KOPT-K1 (cell line): ENCODE measurements around the gene ZMAT3.

Experiments used
- H3K27ac ChIP-seq: fragments of 200-600 bp; sonication (generic); 2 replicates; pipeline ENCODE4 v1.5.1; 2016; ENCODE audit warnings: antibody characterized with exemption, mild to moderate bottlenecking, low read depth, low read length; ENCODE audit not compliant: poor library complexity, severe bottlenecking
- H3K36me3 ChIP-seq: fragments of 200-600 bp; sonication (generic); 2 replicates; pipeline ENCODE4 v1.5.1; 2017; ENCODE audit warnings: antibody characterized with exemption, mild to moderate bottlenecking, low read length, moderate library complexity; ENCODE audit not compliant: insufficient read depth
- H3K9me3 ChIP-seq: fragments of 200-600 bp; sonication (generic); 2 replicates; pipeline ENCODE4 v1.5.1; 2017; ENCODE audit warnings: antibody characterized with exemption, low read length, mild to moderate bottlenecking; ENCODE audit not compliant: insufficient read depth, poor library complexity, severe bottlenecking

Gene ZMAT3

GRCh38 chr3:179020112-179020511 lies 51.5 kb downstream of the ZMAT3 start:
- Histone ChIP-seq H3K36me3 (no peaks in the 10 kb centered on the region), H3K9me3 (no peaks in the 10 kb centered on the region), H3K27ac (no peak overlapping the region)

DNA sequence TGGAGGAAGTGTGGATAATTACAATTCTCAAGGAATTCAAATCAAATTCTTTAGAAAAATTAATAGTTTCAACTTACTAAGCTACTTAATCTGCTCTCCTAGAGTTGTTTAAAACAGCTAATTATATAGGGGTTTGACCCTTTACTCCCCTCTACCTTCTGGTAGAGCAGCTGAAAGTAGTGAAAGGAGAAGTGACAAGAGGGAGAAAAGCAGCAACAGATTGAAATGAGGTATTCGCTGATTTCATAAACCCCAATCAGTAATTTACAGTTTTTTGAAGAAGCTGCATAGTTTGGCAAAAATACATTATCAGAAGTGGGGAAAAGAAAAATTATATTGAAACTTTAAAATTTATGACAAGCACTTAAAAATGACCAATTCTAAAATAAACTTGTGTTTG lies 52.8 kb downstream of the ZMAT3 start:
- no peaks in the 10 kb centered on the region for H3K36me3 ChIP-seq
- H3K9me3 ChIP-seq, result no peaks in the 10 kb centered on the region
- H3K27ac ChIP-seq, result no peak overlapping the region

GRCh38 chr3:179016979-179017670 lies 54.5 kb downstream of the ZMAT3 start:
- Histone ChIP-seq H3K27ac (peak overlapping the region; percentile 25), H3K9me3 (no peaks in the 10 kb centered on the region), H3K36me3 (no peaks in the 10 kb centered on the region)

DNA sequence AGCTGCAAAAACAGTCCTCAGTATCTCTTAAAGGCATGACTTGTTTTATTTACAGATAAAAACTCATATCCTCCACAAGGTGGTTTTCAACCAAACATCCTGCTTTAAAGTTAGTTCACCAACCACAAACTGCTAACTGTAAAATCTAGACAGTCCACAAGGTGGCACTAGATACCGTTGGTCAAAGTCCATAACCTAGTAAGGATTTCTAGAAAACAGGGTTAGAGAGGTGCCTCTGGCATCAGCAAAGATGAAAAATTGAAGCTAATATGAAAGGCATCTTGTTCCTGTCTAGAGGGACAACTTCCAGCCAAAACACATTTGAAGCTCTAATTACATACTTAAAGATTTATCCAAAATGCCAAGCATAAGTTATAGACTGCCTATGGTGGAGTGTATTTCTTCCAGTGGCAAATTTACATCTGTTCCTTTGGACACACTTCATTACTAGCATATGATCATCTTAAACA lies 56.0 kb downstream of the ZMAT3 start:
- Histone ChIP-seq H3K9me3 (no peaks in the 10 kb centered on the region), H3K27ac (peak overlapping the region; percentile 11)

GRCh38 chr3:179005706-179006105 lies 65.9 kb downstream of the ZMAT3 start:
- Histone ChIP-seq H3K36me3 (no peaks in the 10 kb centered on the region), H3K27ac (no peak overlapping the region), H3K9me3 (no peaks in the 10 kb centered on the region)

More for the DNA sequence above, 56.0 kb downstream of the ZMAT3 start:
- H3K36me3 ChIP-seq, result no peaks in the 10 kb centered on the region

GRCh38 chr3:179005213-179005612 lies 66.4 kb downstream of the ZMAT3 start:
- H3K9me3 ChIP-seq, result no peaks in the 10 kb centered on the region
- H3K36me3 ChIP-seq, result no peaks in the 10 kb centered on the region
- no peak overlapping the region for H3K27ac ChIP-seq

GRCh38 chr3:179000659-179001058 lies 71.0 kb downstream of the ZMAT3 start:
- Histone ChIP-seq H3K36me3 (no peaks in the 10 kb centered on the region), H3K27ac (no peak overlapping the region)

DNA sequence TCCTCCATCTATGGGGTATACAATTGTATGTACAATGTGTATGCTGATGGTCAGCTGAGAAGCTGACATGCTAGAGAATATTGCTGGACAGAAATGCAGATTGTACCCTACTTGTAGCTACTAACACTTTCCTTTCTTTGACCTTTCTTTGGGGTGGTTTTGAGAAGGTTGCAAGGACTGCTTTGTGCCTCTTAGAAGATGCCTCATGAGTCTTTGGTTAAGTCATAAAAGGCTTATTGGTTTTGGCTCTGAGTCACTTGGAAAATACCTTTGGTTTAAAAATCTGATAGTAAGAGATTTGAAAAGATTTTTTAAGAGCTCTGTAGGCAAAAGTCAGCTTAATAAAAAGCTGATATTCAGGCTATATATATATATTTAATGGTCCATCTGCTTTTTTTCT lies 71.5 kb downstream of the ZMAT3 start:
- H3K27ac ChIP-seq, result no peak overlapping the region
- no peaks in the 10 kb centered on the region for H3K36me3 ChIP-seq

More at GRCh38 chr3:179000659-179001058, 71.0 kb downstream of the ZMAT3 start:
- no peaks in the 10 kb centered on the region for H3K9me3 ChIP-seq

GRCh38 chr3:178996399-178996798 lies 75.2 kb downstream of the ZMAT3 start:
- Histone ChIP-seq H3K9me3 (no peaks in the 10 kb centered on the region), H3K36me3 (no peaks in the 10 kb centered on the region), H3K27ac (no peak overlapping the region)

More for the DNA sequence above, 71.5 kb downstream of the ZMAT3 start:
- H3K9me3 ChIP-seq, result no peaks in the 10 kb centered on the region

DNA sequence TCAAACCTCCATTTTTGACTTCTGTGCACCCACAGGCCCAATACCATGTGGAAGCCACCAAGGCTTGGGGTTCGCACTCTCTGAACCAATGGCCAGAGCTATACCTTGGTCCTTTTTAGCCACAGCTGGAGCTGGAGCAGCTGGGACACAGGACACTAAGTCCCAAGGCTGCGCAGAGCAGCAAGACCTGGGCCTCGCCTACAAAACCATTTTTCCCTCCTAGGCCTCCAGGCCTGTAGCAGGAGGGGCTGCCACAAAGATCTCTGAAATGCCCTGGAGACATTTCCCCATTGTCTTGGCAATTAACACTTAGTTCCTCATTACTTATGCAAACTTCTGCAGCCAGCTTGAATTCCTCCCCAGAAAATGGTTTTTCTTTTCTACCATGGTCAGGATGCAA lies 81.3 kb downstream of the ZMAT3 start:
- H3K27ac ChIP-seq, result no peak overlapping the region
- no peaks in the 10 kb centered on the region for H3K36me3 ChIP-seq
- peaks cover 47% of the 10 kb centered on the region for H3K9me3 ChIP-seq

GRCh38 chr3:178989821-178990220 lies 81.8 kb downstream of the ZMAT3 start:
- no peaks in the 10 kb centered on the region for H3K36me3 ChIP-seq
- H3K27ac ChIP-seq, result no peak overlapping the region
- peaks cover 47% of the 10 kb centered on the region for H3K9me3 ChIP-seq

- Histone ChIP-seq H3K36me3 (no peaks in the 10 kb centered on the region), H3K27ac (no peak overlapping the region), H3K9me3 (peaks cover 47% of the 10 kb centered on the region)
Measured at GRCh38 chr3:178987745-178988144, 83.9 kb downstream of the ZMAT3 start.

- no peak overlapping the region for H3K27ac ChIP-seq
- H3K36me3 ChIP-seq, result no peaks in the 10 kb centered on the region
- H3K9me3 ChIP-seq, result peaks cover 47% of the 10 kb centered on the region
Measured at GRCh38 chr3:178986456-178986855, 85.2 kb downstream of the ZMAT3 start.

DNA sequence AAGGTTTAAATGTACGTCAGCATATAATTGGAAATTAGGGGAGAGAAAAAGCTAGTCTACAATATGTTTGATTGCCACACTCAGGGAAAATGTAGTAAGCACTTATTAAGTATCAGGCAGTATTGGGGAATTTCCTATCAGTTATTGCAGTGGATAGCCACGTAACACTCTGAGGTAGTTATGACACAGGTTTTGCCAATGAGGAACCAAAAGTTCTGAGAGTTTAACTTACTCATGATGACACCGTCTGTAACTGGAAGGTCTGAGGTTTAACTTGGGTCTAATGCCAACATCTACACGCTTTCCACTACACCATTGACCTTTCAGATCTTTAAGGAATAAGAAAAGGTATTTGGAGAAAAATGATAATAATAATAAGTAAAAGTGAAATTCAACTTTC lies 89.5 kb downstream of the ZMAT3 start:
- Histone ChIP-seq H3K27ac (no peak overlapping the region), H3K36me3 (no peaks in the 10 kb centered on the region), H3K9me3 (peaks cover 6% of the 10 kb centered on the region)

GRCh38 chr3:178975320-178975719 lies 96.3 kb downstream of the ZMAT3 start:
- no peaks in the 10 kb centered on the region for H3K36me3 ChIP-seq
- peaks cover 10% of the 10 kb centered on the region for H3K9me3 ChIP-seq
- H3K27ac ChIP-seq, result no peak overlapping the region

DNA sequence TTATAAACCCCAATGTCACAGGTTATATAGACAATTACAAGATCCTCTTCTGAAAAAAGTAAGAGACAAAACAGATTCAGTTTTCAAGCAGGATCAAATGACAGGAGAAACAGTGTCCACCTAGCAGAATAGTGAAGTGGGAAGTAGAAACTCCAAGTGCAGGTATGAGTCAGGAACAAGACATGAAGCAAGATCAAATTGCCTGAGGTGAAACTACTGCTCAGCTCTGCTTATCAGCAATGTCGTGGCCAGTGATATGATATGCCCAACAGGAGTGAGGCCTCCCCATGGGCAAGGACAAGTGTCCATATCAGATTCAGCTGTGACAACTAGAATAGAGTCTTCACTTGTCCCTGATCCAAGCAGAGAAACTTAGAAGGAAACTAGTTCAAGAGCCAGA lies 100.0 kb downstream of the ZMAT3 start:
- peaks cover 10% of the 10 kb centered on the region for H3K9me3 ChIP-seq
- no peaks in the 10 kb centered on the region for H3K36me3 ChIP-seq
- no peak overlapping the region for H3K27ac ChIP-seq
